Vagina (tissue), 2 donors: ENCODE data around the gene TMEM232.

Source experiments
- POLR2A ChIP-seq, 2 donors: fragments of 450-650 bp; IDR thresholded peaks; one replicate each; pipeline ENCODE4 v1.6.1; 2017; ENCODE audit warnings: antibody characterized with exemption in 2 of 2, mild to moderate bottlenecking in 2 of 2, moderate library complexity in 2 of 2
- TF ChIP-seq, protein P1 (sequence below), 3 experiments: fragments of 450-650 bp in 2 of 3; fragments of 200-600 bp in 1 of 3; sonication (generic) in 1 of 3; IDR thresholded peaks; one replicate each; pipeline ENCODE4 v1.5.1; 2017 to 2019; ENCODE audit warnings: antibody characterized with exemption in 3 of 3, mild to moderate bottlenecking in 2 of 3, moderate library complexity in 2 of 3

GRCh38 chr5:110736753-110737152 is 10.3 kb upstream of the TMEM232 start:
- TF ChIP-seq POLR2A (IDR thresholded peaks at IDR 0.05): no peak
- TF ChIP-seq, protein P1, sequence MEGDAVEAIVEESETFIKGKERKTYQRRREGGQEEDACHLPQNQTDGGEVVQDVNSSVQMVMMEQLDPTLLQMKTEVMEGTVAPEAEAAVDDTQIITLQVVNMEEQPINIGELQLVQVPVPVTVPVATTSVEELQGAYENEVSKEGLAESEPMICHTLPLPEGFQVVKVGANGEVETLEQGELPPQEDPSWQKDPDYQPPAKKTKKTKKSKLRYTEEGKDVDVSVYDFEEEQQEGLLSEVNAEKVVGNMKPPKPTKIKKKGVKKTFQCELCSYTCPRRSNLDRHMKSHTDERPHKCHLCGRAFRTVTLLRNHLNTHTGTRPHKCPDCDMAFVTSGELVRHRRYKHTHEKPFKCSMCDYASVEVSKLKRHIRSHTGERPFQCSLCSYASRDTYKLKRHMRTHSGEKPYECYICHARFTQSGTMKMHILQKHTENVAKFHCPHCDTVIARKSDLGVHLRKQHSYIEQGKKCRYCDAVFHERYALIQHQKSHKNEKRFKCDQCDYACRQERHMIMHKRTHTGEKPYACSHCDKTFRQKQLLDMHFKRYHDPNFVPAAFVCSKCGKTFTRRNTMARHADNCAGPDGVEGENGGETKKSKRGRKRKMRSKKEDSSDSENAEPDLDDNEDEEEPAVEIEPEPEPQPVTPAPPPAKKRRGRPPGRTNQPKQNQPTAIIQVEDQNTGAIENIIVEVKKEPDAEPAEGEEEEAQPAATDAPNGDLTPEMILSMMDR (IDR thresholded peaks at IDR 0.05): no peak
